Cardiac muscle cell (in vitro differentiated cells and primary cell): ENCODE data around the gene SIGLEC6. TPM values are rescaled to one million over a fixed set of nuclear protein-coding genes. Genes with fewer than 3 reads are reported as not detected.

Source experiments
- DNase-seq, 2 donors: peaks; one replicate each; pipeline versions ENCODE4 v3.0.0 to v3.0.0-alpha.2; 2010 to 2017; ENCODE audit warnings: low read depth in 1 of 2, low spot score in 1 of 2
- H3K27ac ChIP-seq: fragments of 200-600 bp; sonication (generic); 2 replicates; pipeline ENCODE4 v1.5.1; 2016
- H3K27me3 ChIP-seq: fragments of 200-600 bp; sonication (generic); 2 replicates; pipeline ENCODE4 v1.6.0; 2016; ENCODE audit warnings: control low read depth
- H3K36me3 ChIP-seq: fragments of 200-600 bp; sonication (generic); 2 replicates; pipeline ENCODE4 v1.5.1; 2016; ENCODE audit warnings: control low read depth
- H3K4me1 ChIP-seq: fragments of 200-600 bp; sonication (generic); 2 replicates; pipeline ENCODE4 v1.8.1; 2017; ENCODE audit warnings: low read depth, mild to moderate bottlenecking, mixed run types
- H3K4me3 ChIP-seq: fragments of 200-600 bp; sonication (generic); 2 replicates; pipeline ENCODE4 v1.5.1; 2016; ENCODE audit warnings: mild to moderate bottlenecking
- H3K9me3 ChIP-seq: fragments of 200-600 bp; sonication (generic); 2 replicates; pipeline ENCODE4 v1.5.1; 2017; ENCODE audit warnings: low read depth, mild to moderate bottlenecking, control low read depth
- CTCF ChIP-seq: IDR thresholded peaks from 2 replicates; pipeline ENCODE4 v1.5.1; 2012; ENCODE audit warnings: low read depth, mild to moderate bottlenecking, low read length
- polyA plus RNA-seq: library from polyadenylated mRNA; unstranded; fragments of >200 nt; fragmentation: Nextera tagmentation; extraction: Ambion mirVana; gene quantifications from 2 replicates; pipeline ENCODE4 v1.2.1, GENCODE V29; 2016
- total RNA-seq: library from RNA; depleted of rRNA; stranded (reverse); fragments of >200 nt; gene quantifications from 2 replicates; pipeline ENCODE4 v1.2.3, GENCODE V29; 2016

The SIGLEC6 gene
- total and polyA plus RNA-seq, 2 experiments from 2014 or later, result not detected

GRCh38 chr19:51471527-51471926, 59.9 kb downstream of the SIGLEC6 start:
- Histone ChIP-seq H3K4me3 (no peak overlapping the region), H3K27ac (no peak overlapping the region), H3K9me3 (no peaks in the 10 kb centered on the region), H3K4me1 (no peaks in the 10 kb centered on the region), H3K36me3 (no peaks in the 10 kb centered on the region), H3K27me3 (no peaks in the 10 kb centered on the region)
- TF ChIP-seq CTCF, result no peak
- DNase-seq, result no peak

- Histone ChIP-seq H3K4me3 (no peak overlapping the region), H3K9me3 (no peaks in the 10 kb centered on the region), H3K27me3 (no peaks in the 10 kb centered on the region), H3K4me1 (no peaks in the 10 kb centered on the region), H3K27ac (no peak overlapping the region), H3K36me3 (no peaks in the 10 kb centered on the region)
- DNase-seq, result peak in 1 of 2 donors; percentile 50
- TF ChIP-seq CTCF, result no peak
These were observed 60.5 kb downstream of the SIGLEC6 start for GRCh38 chr19:51470966-51471365.

GRCh38 chr19:51469629-51470028, 61.8 kb downstream of the SIGLEC6 start:
- no peaks in the 10 kb centered on the region for H3K4me1 ChIP-seq
- no peak overlapping the region for H3K27ac ChIP-seq
- no peak for DNase-seq
- no peaks in the 10 kb centered on the region for H3K36me3 ChIP-seq
- no peak for TF ChIP-seq CTCF
- no peak overlapping the region for H3K4me3 ChIP-seq
- no peaks in the 10 kb centered on the region for H3K27me3 ChIP-seq
- no peaks in the 10 kb centered on the region for H3K9me3 ChIP-seq

- no peaks in the 10 kb centered on the region for H3K36me3 ChIP-seq
- DNase-seq, result no peak
- no peak overlapping the region for H3K27ac ChIP-seq
- H3K4me1 ChIP-seq, result no peaks in the 10 kb centered on the region
- no peaks in the 10 kb centered on the region for H3K27me3 ChIP-seq
- no peak overlapping the region for H3K4me3 ChIP-seq
- no peaks in the 10 kb centered on the region for H3K9me3 ChIP-seq
- no peak for TF ChIP-seq CTCF
These were observed 62.3 kb downstream of the SIGLEC6 start for GRCh38 chr19:51469162-51469561.

GRCh38 chr19:51468545-51468920, 62.9 kb downstream of the SIGLEC6 start:
- no peak for DNase-seq

More at GRCh38 chr19:51468545-51468920, 62.9 kb downstream of the SIGLEC6 start:
- Histone ChIP-seq H3K27ac (no peak overlapping the region), H3K36me3 (no peaks in the 10 kb centered on the region), H3K9me3 (no peaks in the 10 kb centered on the region), H3K27me3 (no peaks in the 10 kb centered on the region), H3K4me3 (no peak overlapping the region), H3K4me1 (no peaks in the 10 kb centered on the region)
- no peak for TF ChIP-seq CTCF
